Endodermal cell (in vitro differentiated cells): ENCODE measurements around the gene AHSP. TPM values are rescaled to one million over a fixed set of nuclear protein-coding genes. Genes with fewer than 3 reads are reported as not detected.

Source experiments
- DNase-seq: peaks from one replicate; pipeline ENCODE4 v3.0.0-alpha.2; 2017
- H3K27ac ChIP-seq: 2 replicates; pipeline ENCODE4 v1.5.1; 2013; ENCODE audit warnings: mild to moderate bottlenecking, low read depth, low read length, moderate library complexity
- H3K27me3 ChIP-seq: 2 replicates; pipeline ENCODE4 v1.6.1; 2013; ENCODE audit warnings: mild to moderate bottlenecking, low read length, moderate library complexity; ENCODE audit not compliant: insufficient read depth, control insufficient read depth, poor library complexity, severe bottlenecking
- H3K36me3 ChIP-seq: 2 replicates; pipeline ENCODE4 v1.7.0; 2013; ENCODE audit warnings: mild to moderate bottlenecking, low read length, moderate library complexity; ENCODE audit not compliant: control insufficient read depth, insufficient read depth
- H3K4me1 ChIP-seq: one replicate; pipeline ENCODE4 v1.7.0; 2013; ENCODE audit warnings: low read length; ENCODE audit not compliant: control insufficient read depth, insufficient read depth
- H3K4me3 ChIP-seq: 2 replicates; pipeline ENCODE4 v1.5.1; 2013; ENCODE audit warnings: mild to moderate bottlenecking, low read length, moderate library complexity
- H3K9ac ChIP-seq: 2 replicates; pipeline ENCODE4 v1.6.1; 2013; ENCODE audit warnings: mild to moderate bottlenecking, low read length, moderate library complexity; ENCODE audit not compliant: poor library complexity, severe bottlenecking; ENCODE audit errors: extremely low read depth
- H3K9me3 ChIP-seq: 2 replicates; pipeline ENCODE4 v1.6.1; 2013; ENCODE audit warnings: mild to moderate bottlenecking, low read length, moderate library complexity; ENCODE audit not compliant: control insufficient read depth
- H3K27ac Mint-ChIP-seq: 2 replicates; pipeline ENCODE4 v1.8.0; 2020; ENCODE audit warnings: mixed read lengths
- H3K27me3 Mint-ChIP-seq: 2 replicates; pipeline ENCODE4 v1.8.0; 2021; ENCODE audit warnings: mild to moderate bottlenecking, mixed read lengths; ENCODE audit not compliant: insufficient read depth
- H3K36me3 Mint-ChIP-seq: 2 replicates; pipeline ENCODE4 v1.8.0; 2020; ENCODE audit warnings: low read depth, mixed read lengths
- H3K4me1 Mint-ChIP-seq: 2 replicates; pipeline ENCODE4 v1.8.0; 2020; ENCODE audit warnings: mixed read lengths
- H3K4me3 Mint-ChIP-seq: 2 replicates; pipeline ENCODE4 v1.8.0; 2020; ENCODE audit warnings: mild to moderate bottlenecking, moderate library complexity, mixed read lengths
- H3K9me3 Mint-ChIP-seq: 2 replicates; pipeline ENCODE4 v1.8.0; 2020; ENCODE audit warnings: mild to moderate bottlenecking, mixed read lengths
- WGBS, 2 experiments: methylation state at CpG; one replicate each; pipeline versions ENCODE4 v1.1.5 to v1.1.7; 2013; ENCODE audit warnings: missing lambda C conversion rate in 2 of 2, mixed read lengths in 1 of 2; ENCODE audit not compliant: insufficient coverage in 1 of 2, insufficient read length in 1 of 2; 5-methylcytosine and 5-hydroxymethylcytosine counted together
- total RNA-seq, 2 donors: library from RNA; stranded (reverse); fragmentation: NEBNext Ultra II Directional in 1 of 2; extraction: Animal tissue kit (Norgen Biotek cat#: 25700) in 1 of 2; gene quantifications; 2 replicates in 1 of 2; 3 replicates in 1 of 2; pipeline ENCODE4 v1.2.1, GENCODE V29; 2021
- TF ChIP-seq, protein P1 (sequence below): fragments of 200-600 bp; sonication (generic); conservative IDR thresholded peaks from 2 replicates; pipeline ENCODE4 v1.5.0; 2021; ENCODE audit warnings: antibody characterized with exemption, mild to moderate bottlenecking

Gene AHSP
- total RNA-seq, 2 donors from 2014 or later: not detected

- Mint-ChIP-seq H3K36me3 (peaks cover 30% of the 10 kb centered on the region), H3K27ac (no peak overlapping the region), H3K9me3 (no peaks in the 10 kb centered on the region), H3K4me1 (peaks cover 5% of the 10 kb centered on the region), H3K4me3 (no peak overlapping the region), H3K27me3 (no peaks in the 10 kb centered on the region)
- 90 to 95% methylated on average over 8 of the region's 8 CpGs for WGBS, 2 experiments
- Histone ChIP-seq H3K27me3 (no peaks in the 10 kb centered on the region), H3K4me3 (no peak overlapping the region), H3K27ac (no peak overlapping the region), H3K36me3 (peaks cover 23% of the 10 kb centered on the region), H3K4me1 (no peaks in the 10 kb centered on the region), H3K9me3 (no peaks in the 10 kb centered on the region), H3K9ac (no peak overlapping the region)
- DNase-seq: no peak
- TF ChIP-seq, protein P1, sequence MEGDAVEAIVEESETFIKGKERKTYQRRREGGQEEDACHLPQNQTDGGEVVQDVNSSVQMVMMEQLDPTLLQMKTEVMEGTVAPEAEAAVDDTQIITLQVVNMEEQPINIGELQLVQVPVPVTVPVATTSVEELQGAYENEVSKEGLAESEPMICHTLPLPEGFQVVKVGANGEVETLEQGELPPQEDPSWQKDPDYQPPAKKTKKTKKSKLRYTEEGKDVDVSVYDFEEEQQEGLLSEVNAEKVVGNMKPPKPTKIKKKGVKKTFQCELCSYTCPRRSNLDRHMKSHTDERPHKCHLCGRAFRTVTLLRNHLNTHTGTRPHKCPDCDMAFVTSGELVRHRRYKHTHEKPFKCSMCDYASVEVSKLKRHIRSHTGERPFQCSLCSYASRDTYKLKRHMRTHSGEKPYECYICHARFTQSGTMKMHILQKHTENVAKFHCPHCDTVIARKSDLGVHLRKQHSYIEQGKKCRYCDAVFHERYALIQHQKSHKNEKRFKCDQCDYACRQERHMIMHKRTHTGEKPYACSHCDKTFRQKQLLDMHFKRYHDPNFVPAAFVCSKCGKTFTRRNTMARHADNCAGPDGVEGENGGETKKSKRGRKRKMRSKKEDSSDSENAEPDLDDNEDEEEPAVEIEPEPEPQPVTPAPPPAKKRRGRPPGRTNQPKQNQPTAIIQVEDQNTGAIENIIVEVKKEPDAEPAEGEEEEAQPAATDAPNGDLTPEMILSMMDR: no peak
Measured at GRCh38 chr16:31499928-31500327, 27.8 kb upstream of the AHSP start.

GRCh38 chr16:31501226-31501965 lies 26.3 kb upstream of the AHSP start:
- H3K9ac ChIP-seq: no peak overlapping the region
- H3K4me1 Mint-ChIP-seq: peaks cover 5% of the 10 kb centered on the region
- no peaks in the 10 kb centered on the region for H3K9me3 ChIP-seq
- H3K4me1 ChIP-seq: no peaks in the 10 kb centered on the region
- H3K27me3 ChIP-seq: no peaks in the 10 kb centered on the region
- WGBS, 2 experiments: 69 to 100% methylated on average over 1 to 3 of the region's 3 CpGs
- no peaks in the 10 kb centered on the region for H3K27me3 Mint-ChIP-seq
- H3K27ac ChIP-seq: no peak overlapping the region
- H3K36me3 ChIP-seq: peaks cover 23% of the 10 kb centered on the region
- no peak for DNase-seq
- H3K27ac Mint-ChIP-seq: no peak overlapping the region
- H3K9me3 Mint-ChIP-seq: no peaks in the 10 kb centered on the region
- no peak overlapping the region for H3K4me3 Mint-ChIP-seq
- H3K4me3 ChIP-seq: no peak overlapping the region
- H3K36me3 Mint-ChIP-seq: peaks cover 21% of the 10 kb centered on the region
- TF ChIP-seq, protein P1: no peak

DNA sequence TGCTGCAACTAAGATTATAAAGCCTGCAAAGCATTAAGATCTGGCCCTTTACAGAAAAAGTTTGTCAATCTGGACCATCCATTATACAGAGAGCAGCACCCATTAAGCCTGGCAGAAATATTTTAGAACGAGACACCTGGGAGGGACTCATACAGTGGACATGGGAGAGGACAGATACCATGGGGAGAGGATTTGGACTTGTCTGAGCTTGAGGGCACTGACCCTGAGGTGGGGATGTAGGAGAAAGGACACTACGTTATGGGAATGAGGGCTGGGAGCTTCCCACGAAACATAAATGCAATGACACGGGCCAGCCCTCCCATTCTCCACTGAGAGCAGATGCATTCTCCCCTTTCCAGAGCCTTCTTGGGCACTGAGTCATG lies 25.7 kb upstream of the AHSP start:
- no peak for DNase-seq
- 91 to 100% methylated on average over 1 to 4 of the region's 4 CpGs for WGBS, 2 experiments
- Mint-ChIP-seq H3K36me3 (peaks cover 18% of the 10 kb centered on the region), H3K4me3 (no peak overlapping the region), H3K27ac (no peak overlapping the region), H3K4me1 (peaks cover 6% of the 10 kb centered on the region), H3K9me3 (no peaks in the 10 kb centered on the region), H3K27me3 (no peaks in the 10 kb centered on the region)
- Histone ChIP-seq H3K4me1 (no peaks in the 10 kb centered on the region), H3K9me3 (no peaks in the 10 kb centered on the region), H3K9ac (no peak overlapping the region), H3K27ac (no peak overlapping the region), H3K27me3 (no peaks in the 10 kb centered on the region), H3K4me3 (no peak overlapping the region), H3K36me3 (peaks cover 19% of the 10 kb centered on the region)
- TF ChIP-seq, protein P1: no peak
